GM23338 (cell line): Measurements from ENCODE around the gene TMC1. TPM values are rescaled to one million over a fixed set of nuclear protein-coding genes. Genes with fewer than 3 reads are reported as not detected.

Experiments
- ATAC-seq: fragments of 200-7000 bp; cut with Tn5 transposase; 3 replicates; pipeline ENCODE4 v1.9.1; 2020
- DNase-seq: peaks from one replicate; pipeline ENCODE4 v3.0.0-alpha.2; 2015; ENCODE audit warnings: low spot score
- H2AFZ ChIP-seq: fragments of 200-600 bp; sonication (generic); 2 replicates; pipeline ENCODE4 v1.8.0; 2016; ENCODE audit warnings: antibody characterized with exemption, mild to moderate bottlenecking, moderate library complexity
- H3F3A ChIP-seq: fragments of 200-600 bp; sonication (generic); replicated peaks from 2 replicates; pipeline ENCODE4 v1.8.0; 2017; ENCODE audit warnings: antibody characterized with exemption, mixed run types, low read depth
- H3K27ac ChIP-seq: fragments of 200-600 bp; sonication (generic); 2 replicates; pipeline ENCODE4 v1.6.1; 2016; ENCODE audit warnings: low read depth
- H3K27me3 ChIP-seq: fragments of 200-600 bp; sonication (generic); 2 replicates; pipeline ENCODE4 v1.8.0; 2016; ENCODE audit warnings: mild to moderate bottlenecking, mixed run types, moderate library complexity; ENCODE audit not compliant: insufficient read depth
- H3K36me3 ChIP-seq: fragments of 200-600 bp; sonication (generic); 2 replicates; pipeline ENCODE4 v1.8.0; 2016; ENCODE audit warnings: mild to moderate bottlenecking; ENCODE audit not compliant: insufficient read depth
- H3K4me1 ChIP-seq: fragments of 200-600 bp; sonication (generic); 2 replicates; pipeline ENCODE4 v1.8.0; 2016; ENCODE audit warnings: mild to moderate bottlenecking, moderate library complexity; ENCODE audit not compliant: insufficient read depth
- H3K4me2 ChIP-seq: fragments of 200-600 bp; sonication (generic); 2 replicates; pipeline ENCODE4 v1.7.1; 2017; ENCODE audit warnings: mixed run types
- H3K4me3 ChIP-seq: fragments of 200-600 bp; sonication (generic); 2 replicates; pipeline ENCODE4 v1.6.1; 2016; ENCODE audit warnings: mixed run types
- H3K79me2 ChIP-seq: fragments of 200-600 bp; sonication (generic); replicated peaks from 2 replicates; pipeline ENCODE4 v1.8.0; 2017; ENCODE audit warnings: mild to moderate bottlenecking; ENCODE audit not compliant: insufficient read depth
- H3K9me2 ChIP-seq: fragments of 200-600 bp; sonication (generic); 2 replicates; pipeline ENCODE4 v1.8.0; 2017; ENCODE audit not compliant: insufficient read depth
- H4K20me1 ChIP-seq: fragments of 200-600 bp; sonication (generic); replicated peaks from 2 replicates; pipeline ENCODE4 v1.8.0; 2017; ENCODE audit warnings: mild to moderate bottlenecking; ENCODE audit not compliant: insufficient read depth
- H3K27ac Mint-ChIP-seq: 2 replicates; pipeline ENCODE4 v1.8.0; 2020; ENCODE audit warnings: inconsistent platforms, mild to moderate bottlenecking, moderate library complexity, mixed read lengths
- H3K27me3 Mint-ChIP-seq: 3 replicates; pipeline ENCODE4 v1.8.0; 2022; ENCODE audit warnings: low read depth, mild to moderate bottlenecking, moderate library complexity, mixed read lengths, inconsistent platforms; ENCODE audit not compliant: insufficient read depth, poor library complexity
- H3K36me3 Mint-ChIP-seq: 3 replicates; pipeline ENCODE4 v1.8.0; 2021; ENCODE audit warnings: low read depth, mild to moderate bottlenecking, inconsistent platforms, moderate library complexity, mixed read lengths
- H3K4me1 Mint-ChIP-seq: 3 replicates; pipeline ENCODE4 v1.8.0; 2020; ENCODE audit warnings: mild to moderate bottlenecking, inconsistent platforms, mixed read lengths
- H3K4me3 Mint-ChIP-seq: 3 replicates; pipeline ENCODE4 v1.8.0; 2021; ENCODE audit warnings: moderate library complexity, mild to moderate bottlenecking, inconsistent platforms, mixed read lengths
- H3K9me3 Mint-ChIP-seq: 3 replicates; pipeline ENCODE4 v1.8.0; 2020; ENCODE audit warnings: moderate library complexity, mild to moderate bottlenecking, inconsistent platforms, mixed read lengths
- CREB1 ChIP-seq: fragments of 250-450 bp; sonication (Bioruptor Pico); IDR thresholded peaks from 2 replicates; pipeline ENCODE4 v1.5.0; 2020; ENCODE audit warnings: low read depth, mild to moderate bottlenecking, moderate library complexity
- EZH2 ChIP-seq: fragments of 200-600 bp; sonication (generic); IDR thresholded peaks from one replicate; pipeline ENCODE4 v1.8.0; 2017; ENCODE audit warnings: antibody characterized with exemption, mild to moderate bottlenecking, low read depth; ENCODE audit not compliant: unreplicated experiment
- EZH2phosphoT487 ChIP-seq: fragments of 200-600 bp; sonication (generic); IDR thresholded peaks from one replicate; pipeline ENCODE4 v1.8.1; 2018; ENCODE audit warnings: antibody characterized with exemption; ENCODE audit not compliant: unreplicated experiment
- JUNB ChIP-seq: IDR thresholded peaks from one replicate; pipeline ENCODE4 v1.6.1; 2016; ENCODE audit warnings: antibody characterized with exemption; ENCODE audit not compliant: unreplicated experiment
- NANOG ChIP-seq: IDR thresholded peaks from 2 replicates; pipeline ENCODE4 v1.6.1; 2016; ENCODE audit warnings: antibody characterized with exemption, borderline replicate concordance
- POLR2AphosphoS5 ChIP-seq: IDR thresholded peaks from 2 replicates; pipeline ENCODE4 v1.6.1; 2016; ENCODE audit warnings: antibody characterized with exemption, low read depth
- STAT1 ChIP-seq: IDR thresholded peaks from one replicate; pipeline ENCODE4 v1.6.1; 2016; ENCODE audit warnings: antibody characterized with exemption; ENCODE audit not compliant: unreplicated experiment
- ZNF114 ChIP-seq: fragments of 250-450 bp; sonication (Bioruptor Pico); IDR thresholded peaks from 2 replicates; pipeline ENCODE4 v1.5.0; 2020; ENCODE audit warnings: mild to moderate bottlenecking, moderate library complexity
- ZNF331 ChIP-seq: fragments of 250-450 bp; sonication (Bioruptor Pico); IDR thresholded peaks from 2 replicates; pipeline ENCODE4 v1.5.0; 2020; ENCODE audit warnings: low read depth, mild to moderate bottlenecking, moderate library complexity
- polyA plus RNA-seq: library from polyadenylated mRNA; unstranded; fragments of >200 nt; fragmentation: Nextera tagmentation; extraction: Ambion mirVana; gene quantifications from 2 replicates; pipeline ENCODE4 v1.2.1, GENCODE V29; 2016
- total RNA-seq: library from RNA; depleted of rRNA; stranded (reverse); fragments of >200 nt; shearing (Covaris generic); gene quantifications from 2 replicates; pipeline ENCODE4 v1.2.3, GENCODE V29; 2014
- TF ChIP-seq, protein P1 (sequence below): IDR thresholded peaks from one replicate; pipeline ENCODE4 v1.6.1; 2018; ENCODE audit warnings: antibody characterized with exemption; ENCODE audit not compliant: unreplicated experiment
- TF ChIP-seq, protein P2 (sequence below), 2 experiments: fragments of 200-600 bp in 1 of 2; sonication (generic) in 1 of 2; conservative IDR thresholded peaks; 2 replicates each; pipeline versions ENCODE4 v1.5.1 to v1.6.1; 2016 to 2017; ENCODE audit warnings: antibody characterized with exemption in 2 of 2, low read depth in 2 of 2, mild to moderate bottlenecking in 2 of 2, moderate library complexity in 1 of 2
- TF ChIP-seq, protein P3 (sequence below): fragments of 250-450 bp; sonication (Bioruptor Pico); IDR thresholded peaks from 2 replicates; pipeline ENCODE4 v1.5.0; 2020; ENCODE audit warnings: mild to moderate bottlenecking, moderate library complexity
- TF ChIP-seq, protein P4 (sequence below): IDR thresholded peaks from 2 replicates; pipeline ENCODE4 v1.6.1; 2016; ENCODE audit warnings: antibody characterized with exemption

The TMC1 gene
- total and polyA plus RNA-seq, 2 experiments from 2014 or later, result 0.61 to 1.2 TPM

DNA sequence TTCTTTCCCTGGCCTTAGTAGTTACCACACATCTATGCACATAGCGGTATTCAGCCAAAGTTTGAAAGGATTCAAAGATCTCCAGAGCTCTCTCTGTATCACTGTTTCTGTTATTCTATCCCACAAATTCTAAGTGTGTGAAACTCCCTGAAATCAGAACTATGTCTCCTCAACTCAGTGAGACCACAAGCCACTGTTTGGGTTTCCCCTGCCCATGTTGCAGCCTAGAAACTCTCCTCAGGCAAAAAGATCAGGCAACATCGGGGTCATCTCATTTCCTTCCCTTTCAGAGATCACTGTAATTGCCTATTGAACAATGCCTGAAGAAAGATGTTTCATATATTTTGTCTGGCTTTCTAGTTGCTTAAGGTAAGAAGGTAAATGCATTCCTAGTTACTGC, 135.6 kb downstream of the TMC1 start:
- Histone ChIP-seq H3K27me3 (no peaks in the 10 kb centered on the region), H3K79me2 (no peaks in the 10 kb centered on the region), H3K27ac (no peak overlapping the region), H2AFZ (peak overlapping the region; percentile 70), H3K4me2 (no peak overlapping the region), H3K36me3 (no peaks in the 10 kb centered on the region), H3K4me1 (no peaks in the 10 kb centered on the region), H3K9me2 (no peaks in the 10 kb centered on the region; the same call in 1 of the 2 replicates), H3F3A (no peaks in the 10 kb centered on the region), H4K20me1 (no peaks in the 10 kb centered on the region), H3K4me3 (no peak overlapping the region)
- no peaks in the 10 kb centered on the region for H3K36me3 Mint-ChIP-seq
- no peaks in the 10 kb centered on the region for H3K9me3 Mint-ChIP-seq
- H3K4me1 Mint-ChIP-seq, result no peaks in the 10 kb centered on the region
- DNase-seq (no peak), ATAC-seq (no peak)
- TF ChIP-seq, protein P1, sequence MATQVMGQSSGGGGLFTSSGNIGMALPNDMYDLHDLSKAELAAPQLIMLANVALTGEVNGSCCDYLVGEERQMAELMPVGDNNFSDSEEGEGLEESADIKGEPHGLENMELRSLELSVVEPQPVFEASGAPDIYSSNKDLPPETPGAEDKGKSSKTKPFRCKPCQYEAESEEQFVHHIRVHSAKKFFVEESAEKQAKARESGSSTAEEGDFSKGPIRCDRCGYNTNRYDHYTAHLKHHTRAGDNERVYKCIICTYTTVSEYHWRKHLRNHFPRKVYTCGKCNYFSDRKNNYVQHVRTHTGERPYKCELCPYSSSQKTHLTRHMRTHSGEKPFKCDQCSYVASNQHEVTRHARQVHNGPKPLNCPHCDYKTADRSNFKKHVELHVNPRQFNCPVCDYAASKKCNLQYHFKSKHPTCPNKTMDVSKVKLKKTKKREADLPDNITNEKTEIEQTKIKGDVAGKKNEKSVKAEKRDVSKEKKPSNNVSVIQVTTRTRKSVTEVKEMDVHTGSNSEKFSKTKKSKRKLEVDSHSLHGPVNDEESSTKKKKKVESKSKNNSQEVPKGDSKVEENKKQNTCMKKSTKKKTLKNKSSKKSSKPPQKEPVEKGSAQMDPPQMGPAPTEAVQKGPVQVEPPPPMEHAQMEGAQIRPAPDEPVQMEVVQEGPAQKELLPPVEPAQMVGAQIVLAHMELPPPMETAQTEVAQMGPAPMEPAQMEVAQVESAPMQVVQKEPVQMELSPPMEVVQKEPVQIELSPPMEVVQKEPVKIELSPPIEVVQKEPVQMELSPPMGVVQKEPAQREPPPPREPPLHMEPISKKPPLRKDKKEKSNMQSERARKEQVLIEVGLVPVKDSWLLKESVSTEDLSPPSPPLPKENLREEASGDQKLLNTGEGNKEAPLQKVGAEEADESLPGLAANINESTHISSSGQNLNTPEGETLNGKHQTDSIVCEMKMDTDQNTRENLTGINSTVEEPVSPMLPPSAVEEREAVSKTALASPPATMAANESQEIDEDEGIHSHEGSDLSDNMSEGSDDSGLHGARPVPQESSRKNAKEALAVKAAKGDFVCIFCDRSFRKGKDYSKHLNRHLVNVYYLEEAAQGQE, result no peak
- TF ChIP-seq, protein P2, sequence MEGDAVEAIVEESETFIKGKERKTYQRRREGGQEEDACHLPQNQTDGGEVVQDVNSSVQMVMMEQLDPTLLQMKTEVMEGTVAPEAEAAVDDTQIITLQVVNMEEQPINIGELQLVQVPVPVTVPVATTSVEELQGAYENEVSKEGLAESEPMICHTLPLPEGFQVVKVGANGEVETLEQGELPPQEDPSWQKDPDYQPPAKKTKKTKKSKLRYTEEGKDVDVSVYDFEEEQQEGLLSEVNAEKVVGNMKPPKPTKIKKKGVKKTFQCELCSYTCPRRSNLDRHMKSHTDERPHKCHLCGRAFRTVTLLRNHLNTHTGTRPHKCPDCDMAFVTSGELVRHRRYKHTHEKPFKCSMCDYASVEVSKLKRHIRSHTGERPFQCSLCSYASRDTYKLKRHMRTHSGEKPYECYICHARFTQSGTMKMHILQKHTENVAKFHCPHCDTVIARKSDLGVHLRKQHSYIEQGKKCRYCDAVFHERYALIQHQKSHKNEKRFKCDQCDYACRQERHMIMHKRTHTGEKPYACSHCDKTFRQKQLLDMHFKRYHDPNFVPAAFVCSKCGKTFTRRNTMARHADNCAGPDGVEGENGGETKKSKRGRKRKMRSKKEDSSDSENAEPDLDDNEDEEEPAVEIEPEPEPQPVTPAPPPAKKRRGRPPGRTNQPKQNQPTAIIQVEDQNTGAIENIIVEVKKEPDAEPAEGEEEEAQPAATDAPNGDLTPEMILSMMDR (conservative IDR thresholded peaks at IDR 0.05; ENCODE audit: low read depth in 2 of 2), result no peak
- TF ChIP-seq EZH2phosphoT487, result no peak
- TF ChIP-seq ZNF114 (CRISPR knock-in tag), result no peak
- TF ChIP-seq EZH2, result no peak
- no peak for TF ChIP-seq STAT1
- no peak for TF ChIP-seq POLR2AphosphoS5
- TF ChIP-seq JUNB, result no peak
- no peak for TF ChIP-seq NANOG
- TF ChIP-seq, protein P3, sequence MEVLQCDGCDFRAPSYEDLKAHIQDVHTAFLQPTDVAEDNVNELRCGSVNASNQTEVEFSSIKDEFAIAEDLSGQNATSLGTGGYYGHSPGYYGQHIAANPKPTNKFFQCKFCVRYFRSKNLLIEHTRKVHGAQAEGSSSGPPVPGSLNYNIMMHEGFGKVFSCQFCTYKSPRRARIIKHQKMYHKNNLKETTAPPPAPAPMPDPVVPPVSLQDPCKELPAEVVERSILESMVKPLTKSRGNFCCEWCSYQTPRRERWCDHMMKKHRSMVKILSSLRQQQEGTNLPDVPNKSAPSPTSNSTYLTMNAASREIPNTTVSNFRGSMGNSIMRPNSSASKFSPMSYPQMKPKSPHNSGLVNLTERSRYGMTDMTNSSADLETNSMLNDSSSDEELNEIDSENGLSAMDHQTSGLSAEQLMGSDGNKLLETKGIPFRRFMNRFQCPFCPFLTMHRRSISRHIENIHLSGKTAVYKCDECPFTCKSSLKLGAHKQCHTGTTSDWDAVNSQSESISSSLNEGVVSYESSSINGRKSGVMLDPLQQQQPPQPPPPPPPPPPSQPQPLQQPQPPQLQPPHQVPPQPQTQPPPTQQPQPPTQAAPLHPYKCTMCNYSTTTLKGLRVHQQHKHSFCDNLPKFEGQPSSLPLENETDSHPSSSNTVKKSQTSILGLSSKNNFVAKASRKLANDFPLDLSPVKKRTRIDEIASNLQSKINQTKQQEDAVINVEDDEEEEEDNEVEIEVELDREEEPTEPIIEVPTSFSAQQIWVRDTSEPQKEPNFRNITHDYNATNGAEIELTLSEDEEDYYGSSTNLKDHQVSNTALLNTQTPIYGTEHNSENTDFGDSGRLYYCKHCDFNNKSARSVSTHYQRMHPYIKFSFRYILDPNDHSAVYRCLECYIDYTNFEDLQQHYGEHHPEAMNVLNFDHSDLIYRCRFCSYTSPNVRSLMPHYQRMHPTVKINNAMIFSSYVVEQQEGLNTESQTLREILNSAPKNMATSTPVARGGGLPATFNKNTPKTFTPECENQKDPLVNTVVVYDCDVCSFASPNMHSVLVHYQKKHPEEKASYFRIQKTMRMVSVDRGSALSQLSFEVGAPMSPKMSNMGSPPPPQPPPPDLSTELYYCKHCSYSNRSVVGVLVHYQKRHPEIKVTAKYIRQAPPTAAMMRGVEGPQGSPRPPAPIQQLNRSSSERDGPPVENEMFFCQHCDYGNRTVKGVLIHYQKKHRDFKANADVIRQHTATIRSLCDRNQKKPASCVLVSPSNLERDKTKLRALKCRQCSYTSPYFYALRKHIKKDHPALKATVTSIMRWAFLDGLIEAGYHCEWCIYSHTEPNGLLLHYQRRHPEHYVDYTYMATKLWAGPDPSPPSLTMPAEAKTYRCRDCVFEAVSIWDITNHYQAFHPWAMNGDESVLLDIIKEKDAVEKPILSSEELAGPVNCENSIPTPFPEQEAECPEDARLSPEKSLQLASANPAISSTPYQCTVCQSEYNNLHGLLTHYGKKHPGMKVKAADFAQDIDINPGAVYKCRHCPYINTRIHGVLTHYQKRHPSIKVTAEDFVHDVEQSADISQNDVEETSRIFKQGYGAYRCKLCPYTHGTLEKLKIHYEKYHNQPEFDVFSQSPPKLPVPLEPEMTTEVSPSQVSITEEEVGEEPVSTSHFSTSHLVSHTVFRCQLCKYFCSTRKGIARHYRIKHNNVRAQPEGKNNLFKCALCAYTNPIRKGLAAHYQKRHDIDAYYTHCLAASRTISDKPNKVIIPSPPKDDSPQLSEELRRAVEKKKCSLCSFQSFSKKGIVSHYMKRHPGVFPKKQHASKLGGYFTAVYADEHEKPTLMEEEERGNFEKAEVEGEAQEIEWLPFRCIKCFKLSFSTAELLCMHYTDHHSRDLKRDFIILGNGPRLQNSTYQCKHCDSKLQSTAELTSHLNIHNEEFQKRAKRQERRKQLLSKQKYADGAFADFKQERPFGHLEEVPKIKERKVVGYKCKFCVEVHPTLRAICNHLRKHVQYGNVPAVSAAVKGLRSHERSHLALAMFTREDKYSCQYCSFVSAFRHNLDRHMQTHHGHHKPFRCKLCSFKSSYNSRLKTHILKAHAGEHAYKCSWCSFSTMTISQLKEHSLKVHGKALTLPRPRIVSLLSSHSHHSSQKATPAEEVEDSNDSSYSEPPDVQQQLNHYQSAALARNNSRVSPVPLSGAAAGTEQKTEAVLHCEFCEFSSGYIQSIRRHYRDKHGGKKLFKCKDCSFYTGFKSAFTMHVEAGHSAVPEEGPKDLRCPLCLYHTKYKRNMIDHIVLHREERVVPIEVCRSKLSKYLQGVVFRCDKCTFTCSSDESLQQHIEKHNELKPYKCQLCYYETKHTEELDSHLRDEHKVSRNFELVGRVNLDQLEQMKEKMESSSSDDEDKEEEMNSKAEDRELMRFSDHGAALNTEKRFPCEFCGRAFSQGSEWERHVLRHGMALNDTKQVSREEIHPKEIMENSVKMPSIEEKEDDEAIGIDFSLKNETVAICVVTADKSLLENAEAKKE, result no peak
- TF ChIP-seq ZNF331 (CRISPR knock-in tag), result no peak
- TF ChIP-seq, protein P4, sequence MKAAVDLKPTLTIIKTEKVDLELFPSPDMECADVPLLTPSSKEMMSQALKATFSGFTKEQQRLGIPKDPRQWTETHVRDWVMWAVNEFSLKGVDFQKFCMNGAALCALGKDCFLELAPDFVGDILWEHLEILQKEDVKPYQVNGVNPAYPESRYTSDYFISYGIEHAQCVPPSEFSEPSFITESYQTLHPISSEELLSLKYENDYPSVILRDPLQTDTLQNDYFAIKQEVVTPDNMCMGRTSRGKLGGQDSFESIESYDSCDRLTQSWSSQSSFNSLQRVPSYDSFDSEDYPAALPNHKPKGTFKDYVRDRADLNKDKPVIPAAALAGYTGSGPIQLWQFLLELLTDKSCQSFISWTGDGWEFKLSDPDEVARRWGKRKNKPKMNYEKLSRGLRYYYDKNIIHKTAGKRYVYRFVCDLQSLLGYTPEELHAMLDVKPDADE, result no peak
- TF ChIP-seq CREB1 (CRISPR knock-in tag), result no peak
- H3K4me3 Mint-ChIP-seq, result no peak overlapping the region
- peaks cover 1% of the 10 kb centered on the region for H3K27me3 Mint-ChIP-seq
- H3K27ac Mint-ChIP-seq, result no peak overlapping the region
